Loucy (cell line): Measurements from ENCODE around the gene TLE5.

Source experiments
- H2AFZ ChIP-seq: fragments of 200-600 bp; sonication (generic); 2 replicates; pipeline ENCODE4 v1.6.0; 2016; ENCODE audit warnings: antibody characterized with exemption, mild to moderate bottlenecking, low read length, moderate library complexity
- H3F3A ChIP-seq: fragments of 200-600 bp; 2 replicates; pipeline ENCODE4 v1.6.0; 2016; ENCODE audit warnings: antibody characterized with exemption, low read depth, mild to moderate bottlenecking
- H3K27me3 ChIP-seq: fragments of 200-600 bp; sonication (generic); 2 replicates; pipeline ENCODE4 v1.6.1; 2014; ENCODE audit warnings: low read length, mild to moderate bottlenecking; ENCODE audit not compliant: insufficient read depth, poor library complexity, severe bottlenecking
- H3K36me3 ChIP-seq: fragments of 200-600 bp; sonication (generic); 2 replicates; pipeline ENCODE4 v1.6.1; 2016; ENCODE audit warnings: low read length; ENCODE audit not compliant: insufficient read depth
- H3K4me1 ChIP-seq: fragments of 200-600 bp; sonication (generic); 2 replicates; pipeline ENCODE4 v1.5.1; 2014; ENCODE audit warnings: low read length, mild to moderate bottlenecking; ENCODE audit not compliant: insufficient read depth, poor library complexity, severe bottlenecking
- H3K4me2 ChIP-seq: fragments of 200-600 bp; sonication (generic); 2 replicates; pipeline ENCODE4 v1.6.0; 2014; ENCODE audit warnings: antibody characterized with exemption, low read length, low read depth, mild to moderate bottlenecking; ENCODE audit not compliant: poor library complexity, severe bottlenecking
- H3K4me3 ChIP-seq: fragments of 200-600 bp; sonication (generic); 2 replicates; pipeline ENCODE4 v1.5.1; 2014; ENCODE audit warnings: low read length, mild to moderate bottlenecking, mixed read lengths; ENCODE audit not compliant: poor library complexity, severe bottlenecking
- H3K79me2 ChIP-seq: fragments of 200-600 bp; sonication (generic); 2 replicates; pipeline ENCODE4 v1.6.1; 2014; ENCODE audit warnings: low read length; ENCODE audit not compliant: insufficient read depth
- H3K9ac ChIP-seq: fragments of 200-600 bp; sonication (generic); 2 replicates; pipeline ENCODE4 v1.6.0; 2014; ENCODE audit warnings: mild to moderate bottlenecking, low read depth, low read length, moderate library complexity; ENCODE audit not compliant: poor library complexity, severe bottlenecking
- H3K9me2 ChIP-seq: fragments of 200-600 bp; sonication (generic); replicated peaks from 2 replicates; pipeline ENCODE4 v1.6.1; 2016; ENCODE audit warnings: low read depth, low read length, mixed read lengths
- H3K9me3 ChIP-seq: fragments of 200-600 bp; sonication (generic); 2 replicates; pipeline ENCODE4 v1.6.1; 2014; ENCODE audit warnings: mild to moderate bottlenecking, antibody characterized with exemption, low read length, low read depth; ENCODE audit not compliant: insufficient read depth
- H4K20me1 ChIP-seq: fragments of 200-600 bp; sonication (generic); 2 replicates; pipeline ENCODE4 v1.6.0; 2014; ENCODE audit warnings: antibody characterized with exemption, low read length, mild to moderate bottlenecking; ENCODE audit not compliant: insufficient read depth, poor library complexity, severe bottlenecking
- EZH2phosphoT487 ChIP-seq: fragments of 200-600 bp; IDR thresholded peaks from 2 replicates; pipeline ENCODE4 v1.6.1; 2018; ENCODE audit warnings: antibody characterized with exemption, mild to moderate bottlenecking, moderate library complexity, borderline replicate concordance
- TF ChIP-seq, protein P1 (sequence below): fragments of 200-600 bp; sonication (generic); conservative IDR thresholded peaks from 2 replicates; pipeline ENCODE4 v1.5.1; 2014; ENCODE audit warnings: mild to moderate bottlenecking, antibody characterized with exemption, low read length

The TLE5 gene

DNA sequence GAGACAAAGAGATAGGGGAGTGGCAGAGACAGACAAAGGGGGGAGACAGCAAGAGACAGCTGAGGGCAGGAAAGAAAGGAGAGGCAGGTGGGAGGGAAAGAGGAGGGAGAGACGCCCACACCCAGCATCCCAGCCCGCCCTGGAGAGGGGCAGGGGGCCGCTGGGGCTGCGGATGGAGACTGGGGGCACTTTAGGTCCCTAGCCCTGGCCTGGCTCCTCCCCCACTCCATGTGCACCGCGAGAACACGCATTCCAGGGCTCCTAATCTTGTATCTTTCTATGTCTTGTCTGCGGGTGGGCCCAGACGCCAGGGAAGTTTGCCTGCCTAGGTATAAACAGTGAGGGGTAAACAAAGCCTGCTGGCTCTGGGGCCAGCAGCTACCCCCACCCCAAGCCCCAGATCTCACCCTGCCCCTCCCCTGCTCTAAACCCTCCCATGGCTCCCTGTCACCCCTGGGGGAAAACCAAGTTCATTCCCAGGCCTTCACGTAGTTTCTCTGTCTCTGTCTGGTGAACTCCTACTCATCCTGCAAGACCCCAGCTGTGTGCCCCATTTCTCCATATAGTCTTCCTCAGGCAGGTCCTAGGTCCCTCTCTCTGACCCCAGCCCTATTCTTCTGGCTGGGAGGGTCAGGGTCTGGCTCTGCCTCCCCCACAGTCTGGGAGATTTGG is 5.7 kb downstream of the TLE5 start:
- Histone ChIP-seq H3K36me3 (peaks cover 61% of the 10 kb centered on the region; the same call in 1 of the 2 replicates), H3K9ac (no peak overlapping the region), H3F3A (no peaks in the 10 kb centered on the region; the same call in 1 of the 2 replicates), H3K79me2 (peaks cover 54% of the 10 kb centered on the region), H3K9me2 (no peaks in the 10 kb centered on the region), H3K4me3 (no peak overlapping the region), H3K9me3 (no peaks in the 10 kb centered on the region), H3K27me3 (no peaks in the 10 kb centered on the region), H3K4me2 (no peak overlapping the region), H3K4me1 (no peaks in the 10 kb centered on the region), H4K20me1 (peaks cover 69% of the 10 kb centered on the region), H2AFZ (no peak overlapping the region)
- TF ChIP-seq, protein P1, sequence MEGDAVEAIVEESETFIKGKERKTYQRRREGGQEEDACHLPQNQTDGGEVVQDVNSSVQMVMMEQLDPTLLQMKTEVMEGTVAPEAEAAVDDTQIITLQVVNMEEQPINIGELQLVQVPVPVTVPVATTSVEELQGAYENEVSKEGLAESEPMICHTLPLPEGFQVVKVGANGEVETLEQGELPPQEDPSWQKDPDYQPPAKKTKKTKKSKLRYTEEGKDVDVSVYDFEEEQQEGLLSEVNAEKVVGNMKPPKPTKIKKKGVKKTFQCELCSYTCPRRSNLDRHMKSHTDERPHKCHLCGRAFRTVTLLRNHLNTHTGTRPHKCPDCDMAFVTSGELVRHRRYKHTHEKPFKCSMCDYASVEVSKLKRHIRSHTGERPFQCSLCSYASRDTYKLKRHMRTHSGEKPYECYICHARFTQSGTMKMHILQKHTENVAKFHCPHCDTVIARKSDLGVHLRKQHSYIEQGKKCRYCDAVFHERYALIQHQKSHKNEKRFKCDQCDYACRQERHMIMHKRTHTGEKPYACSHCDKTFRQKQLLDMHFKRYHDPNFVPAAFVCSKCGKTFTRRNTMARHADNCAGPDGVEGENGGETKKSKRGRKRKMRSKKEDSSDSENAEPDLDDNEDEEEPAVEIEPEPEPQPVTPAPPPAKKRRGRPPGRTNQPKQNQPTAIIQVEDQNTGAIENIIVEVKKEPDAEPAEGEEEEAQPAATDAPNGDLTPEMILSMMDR, result no peak
- no peak for TF ChIP-seq EZH2phosphoT487

DNA sequence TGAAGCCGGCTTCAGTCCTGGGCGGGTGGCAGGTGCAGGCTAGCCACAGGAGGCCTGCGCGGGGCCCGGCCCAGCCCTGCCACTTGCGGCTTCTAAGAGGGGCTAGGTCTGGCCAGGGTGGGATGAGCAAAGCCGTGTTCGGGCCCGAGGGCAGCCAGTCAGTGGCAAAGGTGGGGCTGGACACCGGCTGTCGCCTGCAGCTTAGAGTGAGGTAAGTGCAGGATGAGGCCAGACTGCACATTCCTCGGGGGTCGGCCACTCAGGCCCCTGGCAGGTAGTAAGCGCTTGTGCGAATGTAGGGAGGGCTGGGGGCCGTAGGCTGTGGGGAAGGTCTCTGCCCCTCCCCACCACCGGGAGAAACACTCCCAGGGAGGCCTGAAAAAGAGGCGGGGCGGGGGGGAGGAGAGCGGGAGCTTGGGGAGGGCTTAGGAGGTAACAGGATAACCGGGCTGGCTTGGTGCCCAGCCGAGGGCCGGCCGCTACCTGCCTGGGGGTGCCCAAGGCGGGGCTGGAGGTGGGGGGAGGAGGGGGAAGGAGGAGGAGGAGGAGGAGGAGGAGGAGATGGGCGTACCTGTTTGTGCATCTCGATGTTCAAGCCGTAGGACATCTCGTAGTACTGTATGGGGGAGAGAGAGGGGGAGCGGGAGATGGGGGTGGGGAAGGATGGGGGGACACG is 6.4 kb downstream of the TLE5 start:
- TF ChIP-seq EZH2phosphoT487, result no peak
- TF ChIP-seq, protein P1, result no peak
- no peaks in the 10 kb centered on the region for H3K4me1 ChIP-seq
- H3F3A ChIP-seq, result no peaks in the 10 kb centered on the region; the same call in 1 of the 2 replicates
- peaks cover 47% of the 10 kb centered on the region for H3K79me2 ChIP-seq
- no peak overlapping the region for H3K4me3 ChIP-seq
- peaks cover 62% of the 10 kb centered on the region for H4K20me1 ChIP-seq
- no peaks in the 10 kb centered on the region for H3K9me2 ChIP-seq
- no peaks in the 10 kb centered on the region for H3K9me3 ChIP-seq
- no peaks in the 10 kb centered on the region for H3K27me3 ChIP-seq
- H3K36me3 ChIP-seq, result peaks cover 61% of the 10 kb centered on the region; the same call in 1 of the 2 replicates
- no peak overlapping the region for H2AFZ ChIP-seq
- no peak overlapping the region for H3K9ac ChIP-seq
- H3K4me2 ChIP-seq, result no peak overlapping the region

DNA sequence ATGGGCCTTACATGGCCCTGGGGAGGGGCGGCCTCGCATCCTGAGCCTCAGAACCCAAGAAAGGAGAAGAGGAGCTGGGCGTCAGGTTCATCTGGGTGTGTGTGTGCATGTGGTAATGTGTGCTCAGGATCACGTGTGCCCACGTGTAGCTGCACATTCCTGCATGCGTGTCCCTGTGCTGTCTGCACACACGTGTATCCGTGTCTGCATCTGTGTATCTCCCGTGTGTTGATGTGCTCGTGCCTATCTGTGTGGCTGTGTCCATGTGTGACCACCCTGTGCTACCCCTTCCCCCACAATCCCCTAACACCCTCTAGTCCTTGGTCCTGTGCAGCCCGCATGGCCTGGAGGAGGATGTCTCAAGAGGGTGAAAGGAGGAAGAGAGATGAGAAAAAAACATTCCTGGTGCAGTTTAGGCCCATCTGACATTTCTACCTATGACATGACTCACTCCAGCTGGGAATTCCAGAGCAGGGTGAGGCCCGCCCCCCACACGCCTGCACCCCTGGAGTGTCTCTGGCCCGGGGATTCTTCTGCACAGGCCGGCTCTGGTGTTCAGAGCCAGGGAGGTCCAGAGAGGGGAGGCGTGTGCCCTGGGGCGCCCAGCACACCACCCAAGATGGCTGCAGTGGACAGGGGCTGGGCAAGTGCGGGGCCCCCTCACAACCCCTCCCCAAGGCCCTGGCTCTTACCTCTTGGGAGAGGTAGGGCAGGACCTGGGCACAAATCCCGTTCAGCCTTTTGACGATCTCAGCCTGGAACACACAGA is 7.1 kb downstream of the TLE5 start:
- H3K9ac ChIP-seq, result no peak overlapping the region
- H4K20me1 ChIP-seq, result peaks cover 55% of the 10 kb centered on the region
- H3K27me3 ChIP-seq, result no peaks in the 10 kb centered on the region
- H3K4me3 ChIP-seq, result no peak overlapping the region
- TF ChIP-seq, protein P1, result no peak
- TF ChIP-seq EZH2phosphoT487, result no peak
- H3K9me2 ChIP-seq, result no peaks in the 10 kb centered on the region
- no peak overlapping the region for H2AFZ ChIP-seq
- peaks cover 61% of the 10 kb centered on the region; the same call in 1 of the 2 replicates for H3K36me3 ChIP-seq
- no peaks in the 10 kb centered on the region; the same call in 1 of the 2 replicates for H3F3A ChIP-seq
- no peak overlapping the region for H3K4me2 ChIP-seq
- H3K4me1 ChIP-seq, result no peaks in the 10 kb centered on the region
- H3K79me2 ChIP-seq, result peaks cover 40% of the 10 kb centered on the region
- no peaks in the 10 kb centered on the region for H3K9me3 ChIP-seq
